T-helper 1 cell treated with Interleukin-12 subunit alpha and Interleukin-12 subunit beta and Interleukin-4 antibody, amounts not matched to agents 30 μg/mL and 1 μg/mL, for 36 hours (primary cell): ENCODE results near the gene IRF5.
A peak's percentile ranks its signal among the peaks of the same experiment; 100 is the strongest.

ENCODE experiments used
- H3K27ac Mint-ChIP-seq: one replicate; pipeline ENCODE4 v1.8.0; 2021; ENCODE audit warnings: mild to moderate bottlenecking, mixed read lengths
- H3K27me3 Mint-ChIP-seq: one replicate; pipeline ENCODE4 v1.8.0; 2021; ENCODE audit warnings: low read depth, mixed read lengths
- H3K36me3 Mint-ChIP-seq: one replicate; pipeline ENCODE4 v1.8.0; 2021; ENCODE audit warnings: low read depth, mixed read lengths
- H3K4me1 Mint-ChIP-seq: one replicate; pipeline ENCODE4 v1.8.0; 2021; ENCODE audit warnings: low read depth, mixed read lengths
- H3K4me3 Mint-ChIP-seq: one replicate; pipeline ENCODE4 v1.8.0; 2021; ENCODE audit warnings: mild to moderate bottlenecking, moderate library complexity, mixed read lengths
- H3K9me3 Mint-ChIP-seq: one replicate; pipeline ENCODE4 v1.8.0; 2021; ENCODE audit warnings: mixed read lengths

The IRF5 gene

DNA sequence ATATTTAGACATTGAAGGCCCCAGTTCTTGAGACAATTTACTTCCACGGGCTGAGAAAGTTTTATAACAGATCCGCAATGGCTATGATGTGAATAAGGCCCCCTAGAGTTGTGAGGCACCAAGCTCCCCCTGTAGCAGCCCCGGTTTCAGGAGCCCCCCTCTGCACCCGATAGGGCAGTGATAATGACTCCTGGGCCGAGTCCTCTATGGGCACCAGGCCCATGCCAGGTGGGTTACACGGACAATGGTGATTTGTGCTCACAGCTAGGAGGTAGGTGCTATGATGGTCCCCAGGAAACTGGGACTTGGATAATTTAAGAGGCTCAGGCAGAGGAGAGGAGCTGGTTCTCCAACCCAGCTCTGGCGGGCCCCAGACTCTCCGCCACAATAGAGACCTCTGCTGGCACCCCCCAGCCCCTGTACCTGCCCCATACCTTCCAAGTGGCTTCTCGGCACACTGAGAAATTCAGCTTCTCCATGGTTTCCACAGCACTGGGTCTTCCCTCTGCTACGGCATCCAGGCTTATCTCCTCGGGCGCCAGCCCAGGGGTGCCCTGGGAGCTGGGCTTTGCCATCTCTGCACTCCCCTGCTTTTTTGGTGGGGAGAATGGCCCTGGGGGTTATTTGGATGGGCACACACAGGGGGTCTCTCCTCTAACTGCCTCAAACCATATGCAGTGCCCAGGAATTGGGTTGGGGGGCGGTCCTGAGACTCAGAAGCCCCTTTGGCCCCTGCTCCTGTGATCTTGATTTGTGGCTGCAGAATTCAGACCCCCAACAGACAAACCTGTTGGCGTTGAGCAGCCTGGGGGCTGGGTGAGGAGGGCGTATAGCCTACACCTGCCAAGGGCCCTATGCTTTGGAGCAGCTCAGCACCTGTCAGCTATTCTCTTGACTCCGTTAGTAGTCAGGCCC lies 15.0 kb upstream of the IRF5 start:
- H3K4me3 Mint-ChIP-seq, result no peak overlapping the region
- no peaks in the 10 kb centered on the region for H3K9me3 Mint-ChIP-seq
- peaks cover 57% of the 10 kb centered on the region for H3K27me3 Mint-ChIP-seq
- H3K36me3 Mint-ChIP-seq, result no peaks in the 10 kb centered on the region
- H3K27ac Mint-ChIP-seq, result no peak overlapping the region
- H3K4me1 Mint-ChIP-seq, result no peaks in the 10 kb centered on the region

GRCh38 chr7:128923411-128923800 lies 14.3 kb upstream of the IRF5 start:
- no peaks in the 10 kb centered on the region for H3K4me1 Mint-ChIP-seq
- H3K27ac Mint-ChIP-seq, result no peak overlapping the region
- no peaks in the 10 kb centered on the region for H3K9me3 Mint-ChIP-seq
- peaks cover 54% of the 10 kb centered on the region for H3K27me3 Mint-ChIP-seq
- no peak overlapping the region for H3K4me3 Mint-ChIP-seq
- H3K36me3 Mint-ChIP-seq, result no peaks in the 10 kb centered on the region

DNA sequence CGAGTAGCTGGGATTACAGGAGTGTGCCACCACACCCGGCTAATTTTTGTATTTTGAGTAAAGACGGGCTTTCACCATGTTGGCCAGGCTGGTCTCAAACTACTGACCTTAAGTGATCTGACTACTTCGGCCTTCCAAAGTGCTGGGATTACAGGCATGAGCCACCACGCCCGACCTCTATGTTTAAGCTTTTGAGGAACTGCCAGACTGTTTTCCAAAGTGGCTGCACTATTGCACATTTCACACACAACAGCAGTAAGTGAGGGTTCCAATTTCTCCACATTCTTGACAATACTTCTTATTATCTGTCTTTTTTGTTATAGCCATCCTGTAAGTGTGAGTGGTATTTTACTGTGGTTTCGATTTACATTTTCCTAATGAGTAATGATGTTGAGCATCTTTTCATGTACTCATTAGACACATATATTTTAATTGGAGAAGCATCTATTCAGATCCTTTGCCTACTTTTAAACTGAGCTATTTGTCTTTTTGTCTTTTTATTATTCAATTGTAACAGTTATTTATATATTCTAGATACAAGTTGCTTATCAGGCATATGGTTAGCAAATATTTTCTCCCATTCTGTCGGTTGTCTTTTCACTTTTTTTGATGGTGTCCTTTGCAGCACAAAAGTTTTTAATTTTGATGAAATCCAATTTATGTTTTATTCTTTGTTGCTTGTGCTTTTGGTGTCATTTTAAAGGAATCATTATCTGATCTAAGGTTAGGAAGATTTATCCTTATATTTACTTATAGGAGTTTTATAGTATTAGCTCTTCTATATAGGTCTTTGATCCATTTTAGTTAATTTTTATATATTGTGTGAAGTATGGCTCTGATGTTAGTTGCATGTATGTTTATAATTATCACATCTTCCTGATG lies 12.8 kb upstream of the IRF5 start:
- no peaks in the 10 kb centered on the region for H3K4me1 Mint-ChIP-seq
- no peak overlapping the region for H3K4me3 Mint-ChIP-seq
- peaks cover 39% of the 10 kb centered on the region for H3K27me3 Mint-ChIP-seq
- H3K9me3 Mint-ChIP-seq, result no peaks in the 10 kb centered on the region
- H3K27ac Mint-ChIP-seq, result no peak overlapping the region
- H3K36me3 Mint-ChIP-seq, result no peaks in the 10 kb centered on the region

GRCh38 chr7:128928159-128928813 lies 9.4 kb upstream of the IRF5 start:
- no peak overlapping the region for H3K4me3 Mint-ChIP-seq
- H3K9me3 Mint-ChIP-seq, result no peaks in the 10 kb centered on the region
- no peak overlapping the region for H3K27ac Mint-ChIP-seq
- H3K4me1 Mint-ChIP-seq, result peaks cover 7% of the 10 kb centered on the region
- H3K36me3 Mint-ChIP-seq, result peaks cover under 1% of the 10 kb centered on the region
- H3K27me3 Mint-ChIP-seq, result peaks cover 25% of the 10 kb centered on the region

DNA sequence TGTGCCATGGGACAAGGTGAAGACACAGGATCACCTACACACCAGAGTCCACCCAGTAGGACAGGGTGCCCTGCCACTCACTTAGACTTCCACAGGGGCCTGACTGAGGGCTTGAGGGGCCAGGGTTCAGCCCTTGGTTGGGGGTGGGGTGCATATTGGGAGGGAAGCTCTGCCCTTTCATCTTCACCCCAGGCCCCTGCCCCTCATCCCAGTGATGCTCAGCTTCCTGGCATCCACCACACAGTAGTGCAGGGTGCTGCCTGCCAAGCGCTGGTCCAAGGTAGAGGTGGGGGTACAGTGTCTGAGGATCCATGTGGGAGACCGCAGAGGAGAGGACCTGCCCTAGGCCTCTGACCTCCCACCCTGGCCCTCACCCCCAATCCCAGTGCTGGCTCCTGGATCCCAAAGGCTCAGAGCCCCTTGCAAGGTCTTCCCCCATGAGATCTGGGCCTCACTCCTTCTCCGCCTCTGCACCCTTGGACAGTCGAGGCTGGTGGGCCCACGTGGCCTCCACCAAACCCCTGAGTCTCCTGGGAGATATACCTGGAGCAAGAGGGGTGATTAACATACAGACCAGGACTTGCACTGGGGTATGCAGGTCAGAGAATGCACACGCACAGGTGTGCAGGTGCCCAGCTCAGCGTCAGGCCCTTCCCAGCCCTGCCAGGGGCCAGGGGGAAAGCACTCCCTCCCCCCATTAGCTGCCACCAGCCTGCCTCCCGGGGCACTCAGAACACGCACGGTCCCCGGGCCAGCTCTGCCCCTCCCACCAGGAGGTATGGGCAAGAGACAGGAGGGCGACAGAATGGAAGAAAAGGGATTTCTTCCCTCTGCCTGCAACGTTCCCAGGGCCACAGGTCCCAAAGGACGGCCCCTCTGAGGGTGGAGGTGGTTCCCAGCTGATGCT lies 8.6 kb upstream of the IRF5 start:
- no peaks in the 10 kb centered on the region for H3K9me3 Mint-ChIP-seq
- H3K36me3 Mint-ChIP-seq, result peaks cover 2% of the 10 kb centered on the region
- peaks cover 22% of the 10 kb centered on the region for H3K27me3 Mint-ChIP-seq
- H3K4me3 Mint-ChIP-seq, result no peak overlapping the region
- peaks cover 10% of the 10 kb centered on the region for H3K4me1 Mint-ChIP-seq
- H3K27ac Mint-ChIP-seq, result no peak overlapping the region

DNA sequence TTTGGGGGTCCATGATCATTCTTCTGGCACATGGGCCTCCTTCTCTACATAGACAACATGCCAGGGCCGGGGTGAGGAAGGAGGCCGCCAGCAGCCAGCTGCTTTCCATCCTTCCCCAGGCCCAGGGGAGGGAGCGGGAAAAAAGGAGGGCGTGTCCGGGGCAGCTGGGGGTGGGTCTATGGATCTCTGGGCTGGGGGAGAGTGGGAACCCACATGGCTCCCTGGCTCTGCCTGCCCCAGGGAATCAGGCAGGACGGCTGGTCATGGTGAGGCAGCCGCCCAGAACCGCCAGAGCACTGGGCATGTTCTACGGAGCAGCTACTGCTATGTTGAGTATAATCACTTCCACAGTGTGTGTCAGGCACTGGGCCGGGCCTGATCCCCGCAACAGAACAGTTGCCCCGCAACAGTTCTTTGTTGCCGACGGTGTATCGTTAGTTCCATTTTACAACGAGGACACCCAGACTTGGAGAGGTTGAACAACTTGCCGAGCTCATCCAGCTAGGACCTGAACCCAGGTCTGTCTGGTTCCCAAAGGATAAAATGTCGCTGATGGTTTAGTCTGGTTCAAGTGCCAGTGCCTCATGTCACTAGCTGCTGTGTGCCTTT lies 6.4 kb upstream of the IRF5 start:
- H3K27ac Mint-ChIP-seq, result no peak overlapping the region
- H3K27me3 Mint-ChIP-seq, result peaks cover 19% of the 10 kb centered on the region
- H3K36me3 Mint-ChIP-seq, result peaks cover 2% of the 10 kb centered on the region
- no peak overlapping the region for H3K4me3 Mint-ChIP-seq
- H3K9me3 Mint-ChIP-seq, result no peaks in the 10 kb centered on the region
- H3K4me1 Mint-ChIP-seq, result peaks cover 10% of the 10 kb centered on the region

DNA sequence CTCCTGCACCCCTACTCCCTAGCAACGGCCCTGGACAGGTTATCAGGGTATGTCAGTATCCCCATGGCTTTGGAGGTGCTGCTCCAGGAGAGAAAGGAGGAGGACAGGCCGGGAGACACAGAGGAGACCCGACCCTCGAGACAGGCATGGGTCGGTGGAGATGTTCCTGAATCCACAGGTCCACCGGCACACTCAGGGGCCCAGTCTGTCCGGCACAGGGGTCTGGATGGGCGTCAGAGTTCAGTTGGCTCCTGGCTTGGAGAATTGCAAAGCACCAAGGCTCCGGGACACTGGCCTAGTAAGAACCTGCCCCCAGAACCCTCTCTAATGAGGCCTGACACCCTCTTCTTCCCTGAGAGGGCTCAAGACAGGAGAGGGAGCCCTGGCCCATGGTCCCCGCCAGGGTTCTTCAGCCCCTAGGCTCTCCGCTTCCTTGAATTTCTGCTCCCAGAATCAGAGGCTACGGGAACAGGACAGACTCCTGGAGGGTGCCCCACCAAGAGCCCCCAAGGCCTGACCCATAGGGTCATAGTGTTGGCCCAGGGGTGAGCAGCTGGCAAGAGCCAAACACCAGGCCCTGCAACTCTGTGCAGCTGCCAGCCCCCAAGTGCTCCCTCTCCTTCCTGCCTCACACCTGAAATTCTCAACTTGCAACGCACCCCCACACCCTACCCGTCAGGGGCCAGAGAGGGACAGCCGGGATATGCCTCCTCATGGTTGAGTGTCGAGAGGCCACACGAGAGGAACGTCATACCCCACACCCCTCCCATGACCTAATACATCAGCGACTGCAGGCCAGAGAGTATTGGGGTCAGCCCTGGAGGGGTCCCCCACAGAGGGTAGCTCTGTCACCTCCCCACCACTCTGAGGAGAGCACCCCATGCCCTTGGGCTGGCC lies 5.5 kb upstream of the IRF5 start:
- H3K27ac Mint-ChIP-seq, result no peak overlapping the region
- peaks cover 5% of the 10 kb centered on the region for H3K36me3 Mint-ChIP-seq
- no peaks in the 10 kb centered on the region for H3K9me3 Mint-ChIP-seq
- H3K27me3 Mint-ChIP-seq, result peaks cover 26% of the 10 kb centered on the region
- no peak overlapping the region for H3K4me3 Mint-ChIP-seq
- H3K4me1 Mint-ChIP-seq, result peaks cover 14% of the 10 kb centered on the region

- peaks cover 5% of the 10 kb centered on the region for H3K36me3 Mint-ChIP-seq
- no peak overlapping the region for H3K4me3 Mint-ChIP-seq
- H3K9me3 Mint-ChIP-seq, result no peaks in the 10 kb centered on the region
- peaks cover 27% of the 10 kb centered on the region for H3K27me3 Mint-ChIP-seq
- H3K4me1 Mint-ChIP-seq, result peaks cover 14% of the 10 kb centered on the region
- H3K27ac Mint-ChIP-seq, result no peak overlapping the region
Measured at GRCh38 chr7:128932862-128933179, 4.9 kb upstream of the IRF5 start.

DNA sequence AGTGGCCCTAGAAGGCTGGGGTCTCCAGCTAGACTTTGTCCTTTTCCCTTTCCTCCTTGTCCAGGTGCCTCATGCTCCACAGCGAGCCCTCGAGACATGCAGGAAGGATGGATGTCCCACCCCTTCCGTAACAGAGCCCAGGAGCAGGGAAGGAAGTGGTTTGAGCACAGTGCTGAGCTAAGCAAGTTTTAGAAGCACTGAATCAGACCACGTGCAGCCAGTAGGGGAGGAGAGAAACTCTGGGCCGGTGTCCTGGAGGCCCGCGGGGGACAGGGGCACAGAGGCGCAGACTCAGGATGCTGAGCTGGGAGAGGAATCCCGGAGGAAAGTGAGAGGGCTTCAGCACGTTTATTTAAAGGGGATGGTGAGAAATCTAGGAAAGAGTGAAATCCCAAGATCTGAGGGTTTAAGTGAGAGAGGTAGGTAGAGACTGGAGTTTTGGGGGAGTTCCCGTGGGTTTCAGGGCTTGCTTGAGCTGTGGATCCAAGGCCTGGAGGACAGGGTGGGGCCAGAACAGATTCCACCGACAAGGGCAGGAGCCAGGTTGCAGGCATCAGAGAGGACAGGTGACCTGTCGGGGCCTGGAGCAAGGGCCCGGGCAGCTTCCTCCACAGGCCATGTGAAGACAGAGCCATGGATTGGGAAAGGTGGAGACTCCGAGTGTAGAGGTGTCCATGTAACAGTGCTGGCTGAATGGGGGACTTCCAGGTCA lies 4.4 kb upstream of the IRF5 start:
- Mint-ChIP-seq H3K36me3 (peaks cover 5% of the 10 kb centered on the region), H3K4me3 (peak overlapping the region; percentile 66), H3K9me3 (no peaks in the 10 kb centered on the region), H3K27me3 (peaks cover 24% of the 10 kb centered on the region), H3K4me1 (peaks cover 15% of the 10 kb centered on the region), H3K27ac (peak overlapping the region; percentile 85)

DNA sequence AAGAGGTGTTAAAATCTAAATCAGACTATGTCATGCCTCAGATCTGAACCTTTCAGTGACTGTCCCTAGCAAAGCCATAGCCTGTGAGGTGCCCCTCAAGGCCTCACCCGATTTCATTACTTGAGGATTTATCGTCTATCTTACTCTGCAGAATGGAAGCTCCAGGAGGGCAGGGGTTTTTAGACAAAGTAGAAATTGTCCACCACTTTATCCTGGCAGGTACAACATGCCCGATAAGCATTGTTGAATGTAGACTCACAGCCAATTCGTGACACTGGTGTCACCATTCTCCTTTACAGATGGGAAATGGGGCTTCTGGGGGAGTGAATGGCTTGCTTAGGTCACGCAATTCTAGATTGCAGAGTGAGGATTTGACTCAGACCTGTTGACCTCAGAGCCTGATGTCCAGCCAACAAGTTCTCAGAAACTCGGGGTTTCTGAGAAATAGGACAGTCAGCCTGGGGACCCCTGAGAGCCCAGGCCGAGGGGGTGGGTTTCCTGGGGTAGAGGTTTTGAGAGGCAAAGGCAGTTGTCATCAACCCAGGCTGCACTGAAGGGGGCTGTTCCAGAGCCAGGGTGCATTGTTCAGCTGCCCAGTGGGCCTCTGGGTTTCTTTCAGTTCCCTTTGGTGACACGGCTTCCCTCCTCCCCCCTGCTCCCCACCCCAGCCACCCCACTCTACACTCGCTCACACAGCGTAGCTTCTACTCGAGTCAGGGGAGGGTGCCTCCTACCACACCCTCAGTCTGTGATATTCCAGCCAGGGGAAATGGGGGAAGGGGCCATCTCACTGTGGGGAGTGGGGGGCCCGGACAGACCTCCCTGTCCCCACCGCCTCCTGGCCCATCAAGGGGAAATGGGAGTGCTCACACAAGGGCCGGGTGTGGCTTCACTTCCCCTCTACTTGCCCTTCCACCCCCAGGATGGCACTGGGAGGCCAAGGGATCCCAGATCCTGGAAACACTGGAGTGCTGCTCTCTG lies 3.1 kb upstream of the IRF5 start:
- Mint-ChIP-seq H3K9me3 (no peaks in the 10 kb centered on the region), H3K36me3 (peaks cover 5% of the 10 kb centered on the region), H3K4me3 (no peak overlapping the region), H3K27me3 (peaks cover 29% of the 10 kb centered on the region), H3K4me1 (peaks cover 26% of the 10 kb centered on the region), H3K27ac (no peak overlapping the region)

- peaks cover 29% of the 10 kb centered on the region for H3K27me3 Mint-ChIP-seq
- H3K4me1 Mint-ChIP-seq, result peaks cover 32% of the 10 kb centered on the region
- H3K9me3 Mint-ChIP-seq, result no peaks in the 10 kb centered on the region
- no peak overlapping the region for H3K27ac Mint-ChIP-seq
- H3K4me3 Mint-ChIP-seq, result no peak overlapping the region
- peaks cover 5% of the 10 kb centered on the region for H3K36me3 Mint-ChIP-seq
Measured at GRCh38 chr7:128935342-128935730, 2.4 kb upstream of the IRF5 start.
